Right lobe of liver (tissue), 6 donors: ENCODE data around the gene HDAC7. TPM values are rescaled to one million over a fixed set of nuclear protein-coding genes. Genes with fewer than 3 reads are reported as not detected.

Experiments used
- ATAC-seq, 4 donors: fragments of 200-7000 bp; cut with Tn5 transposase; one replicate each; pipeline ENCODE4 v1.9.1; 2020; ENCODE audit warnings: mild to moderate bottlenecking in 4 of 4, moderate library complexity in 4 of 4
- DNase-seq, 3 donors: peaks; one replicate each; pipeline ENCODE4 v3.0.0-alpha.2; 2020
- H3K27ac ChIP-seq, 3 donors: fragments of 200-600 bp; one replicate each; pipeline ENCODE4 v1.8.0; 2022
- H3K27me3 ChIP-seq, 2 donors: fragments of 200-600 bp; one replicate each; pipeline ENCODE4 v1.8.0; 2022
- H3K36me3 ChIP-seq, 4 donors: fragments of 200-600 bp; sonication (generic) in 1 of 4; one replicate each; pipeline versions ENCODE4 v1.5.1 to v1.8.0; 2017 to 2022; ENCODE audit warnings: control low read depth in 1 of 4
- H3K4me1 ChIP-seq, 4 donors: fragments of 200-600 bp; sonication (generic) in 1 of 4; one replicate each; pipeline versions ENCODE4 v1.5.1 to v1.8.0; 2017 to 2022; ENCODE audit warnings: control low read depth in 1 of 4
- H3K4me3 ChIP-seq, 3 donors: fragments of 200-600 bp; one replicate each; pipeline ENCODE4 v1.8.0; 2022
- H3K9me3 ChIP-seq, 4 donors: fragments of 200-600 bp; sonication (generic) in 1 of 4; one replicate each; pipeline versions ENCODE4 v1.5.1 to v1.8.0; 2017 to 2022; ENCODE audit warnings: control low read depth in 1 of 4
- POLR2A ChIP-seq: fragments of 450-650 bp; IDR thresholded peaks from one replicate; pipeline ENCODE4 v1.6.1; 2017; ENCODE audit warnings: antibody characterized with exemption, mild to moderate bottlenecking
- WGBS: methylation state at CpG from one replicate; pipeline ENCODE4 v1.1.6; 2018; ENCODE audit warnings: low coverage, low lambda C conversion rate; ENCODE audit not compliant: insufficient coverage; ENCODE audit errors: missing lambda C conversion rate; 5-methylcytosine and 5-hydroxymethylcytosine counted together
- intact Hi-C, 2 donors: fragments of 100-400 bp; cut with DNase I; formaldehyde crosslinking; loops; one replicate each; pipeline versions ENCODE4 v1.11.2 to v1.14.1; 2022
- total RNA-seq, 6 experiments: library from RNA; depleted of rRNA in 2 of 6; stranded (reverse); fragments of >200 nt in 2 of 6; fragmentation: NEBNext Ultra II Directional in 3 of 6; extraction: Animal tissue kit (Norgen Biotek cat#: 25700) in 3 of 6; gene quantifications; one replicate each; pipeline versions ENCODE4 v1.1.0 to v1.2.4, GENCODE V29; 2016 to 2023
- TF ChIP-seq, protein P1 (sequence below), 4 donors: fragments of 200-600 bp in 3 of 4; fragments of 450-650 bp in 1 of 4; IDR thresholded peaks; one replicate each; pipeline versions ENCODE4 v1.5.1 to v1.8.0; 2016 to 2022; ENCODE audit warnings: antibody characterized with exemption in 4 of 4, mild to moderate bottlenecking in 2 of 4
- donor health status: DM: no; HTN: yes; CAD: no.
- donor health status: DM: no; HTN: no; CAD: no.
- donor health status: DM: no; HTN: no; CAD: no.
- donor health status: DM: no; HTN: yes; CAD: no.
- donor health status: DM: no; HTN: yes; CAD: no.

Gene HDAC7
- total RNA-seq, 6 experiments from 2014 or later = 6.6 to 18.8 (median 8.4) TPM

GRCh38 chr12:47829584-47829983, 9.9 kb upstream of the HDAC7 start:
- ATAC-seq = no peak
- intact Hi-C loops = no loop called here
- Histone ChIP-seq H3K4me3 (no peak overlapping the region), H3K27ac (peak overlapping the region in 1 of 3 donors; percentile 29), H3K27me3 (no peaks in the 10 kb centered on the region), H3K4me1 (no peaks in the 10 kb centered on the region), H3K9me3 (no peaks in the 10 kb centered on the region), H3K36me3 (no peaks in the 10 kb centered on the region)
- TF ChIP-seq, protein P1, sequence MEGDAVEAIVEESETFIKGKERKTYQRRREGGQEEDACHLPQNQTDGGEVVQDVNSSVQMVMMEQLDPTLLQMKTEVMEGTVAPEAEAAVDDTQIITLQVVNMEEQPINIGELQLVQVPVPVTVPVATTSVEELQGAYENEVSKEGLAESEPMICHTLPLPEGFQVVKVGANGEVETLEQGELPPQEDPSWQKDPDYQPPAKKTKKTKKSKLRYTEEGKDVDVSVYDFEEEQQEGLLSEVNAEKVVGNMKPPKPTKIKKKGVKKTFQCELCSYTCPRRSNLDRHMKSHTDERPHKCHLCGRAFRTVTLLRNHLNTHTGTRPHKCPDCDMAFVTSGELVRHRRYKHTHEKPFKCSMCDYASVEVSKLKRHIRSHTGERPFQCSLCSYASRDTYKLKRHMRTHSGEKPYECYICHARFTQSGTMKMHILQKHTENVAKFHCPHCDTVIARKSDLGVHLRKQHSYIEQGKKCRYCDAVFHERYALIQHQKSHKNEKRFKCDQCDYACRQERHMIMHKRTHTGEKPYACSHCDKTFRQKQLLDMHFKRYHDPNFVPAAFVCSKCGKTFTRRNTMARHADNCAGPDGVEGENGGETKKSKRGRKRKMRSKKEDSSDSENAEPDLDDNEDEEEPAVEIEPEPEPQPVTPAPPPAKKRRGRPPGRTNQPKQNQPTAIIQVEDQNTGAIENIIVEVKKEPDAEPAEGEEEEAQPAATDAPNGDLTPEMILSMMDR (IDR thresholded peaks at IDR 0.05) = no peak
- TF ChIP-seq POLR2A = no peak
- DNase-seq = peak in 1 of 3 donors; percentile 30
- WGBS = 91% methylated on average over 3 of the region's 4 CpGs

- H3K4me3 ChIP-seq = no peak overlapping the region
- no peaks in the 10 kb centered on the region for H3K9me3 ChIP-seq
- H3K27ac ChIP-seq = peak overlapping the region in 2 of 3 donors; percentile 29 to 51
- DNase-seq (peak in 2 of 3 donors; percentile 57 to 63), ATAC-seq (peak; percentile 63 to 82 (median 68))
- no peak for TF ChIP-seq POLR2A
- no peaks in the 10 kb centered on the region for H3K27me3 ChIP-seq
- no peaks in the 10 kb centered on the region for H3K4me1 ChIP-seq
- intact Hi-C loops = no loop called here
- H3K36me3 ChIP-seq = no peaks in the 10 kb centered on the region
- 55% methylated on average over 5 of the region's 7 CpGs for WGBS
Measured at GRCh38 chr12:47828976-47829482, 9.3 kb upstream of the HDAC7 start.

DNA sequence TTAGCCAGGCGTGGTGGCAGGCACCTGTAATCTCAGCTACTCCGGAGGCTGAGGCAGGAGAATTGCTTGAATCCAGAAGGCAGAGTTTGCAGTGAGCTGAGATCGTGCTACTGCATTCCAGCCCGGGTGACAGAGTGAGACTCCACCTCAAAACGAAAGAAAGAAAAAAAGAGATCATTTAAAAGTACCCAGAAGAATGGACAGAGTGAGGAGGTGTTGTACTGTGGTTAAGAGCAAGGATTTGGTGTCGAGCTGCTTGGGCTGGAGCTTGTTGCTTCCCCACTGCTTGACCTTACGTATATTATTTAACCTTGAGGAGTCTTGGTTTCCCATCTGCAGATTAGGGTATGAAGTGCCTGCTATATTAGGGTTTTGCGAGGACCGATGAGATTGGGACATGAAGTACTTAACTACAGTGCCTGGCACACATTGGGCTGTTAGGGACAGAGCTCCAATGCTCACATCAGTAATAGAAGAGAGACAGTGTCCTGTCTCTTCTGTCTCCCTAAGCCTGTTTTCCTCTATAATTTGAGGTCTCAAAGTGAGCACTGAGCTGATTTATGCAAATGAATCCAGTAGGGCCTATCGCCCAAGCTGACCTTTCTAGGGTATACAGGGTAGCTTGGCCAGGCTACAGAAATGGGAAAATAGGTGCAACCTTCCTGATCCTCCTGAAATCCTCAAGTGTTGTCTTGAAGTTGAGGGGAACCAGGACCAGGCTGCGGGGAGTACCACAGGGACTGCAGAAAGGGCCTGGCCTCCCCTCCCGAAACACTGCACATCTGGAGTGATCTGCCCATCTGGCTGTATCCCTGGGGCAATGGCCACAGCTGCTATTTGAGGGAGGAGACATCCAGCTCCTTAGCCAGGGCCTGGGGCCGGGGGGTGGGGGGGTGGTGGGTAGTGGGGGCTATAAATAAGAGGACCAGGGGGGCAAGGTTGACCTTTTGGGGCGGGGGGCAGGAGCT, 8.6 kb upstream of the HDAC7 start:
- no peaks in the 10 kb centered on the region for H3K27me3 ChIP-seq
- peak in 1 of 3 donors; percentile 28 for DNase-seq
- ATAC-seq = peak in 1 of 4 donors; percentile 4
- no peak overlapping the region for H3K4me3 ChIP-seq
- peak overlapping the region in 1 of 3 donors; percentile 51 for H3K27ac ChIP-seq
- no peak for TF ChIP-seq POLR2A
- TF ChIP-seq, protein P1 (IDR thresholded peaks at IDR 0.05) = no peak
- 76% methylated on average over 9 of the region's 14 CpGs for WGBS
- intact Hi-C loops = no loop called here
- H3K9me3 ChIP-seq = no peaks in the 10 kb centered on the region
- no peaks in the 10 kb centered on the region for H3K36me3 ChIP-seq
- H3K4me1 ChIP-seq = no peaks in the 10 kb centered on the region

DNA sequence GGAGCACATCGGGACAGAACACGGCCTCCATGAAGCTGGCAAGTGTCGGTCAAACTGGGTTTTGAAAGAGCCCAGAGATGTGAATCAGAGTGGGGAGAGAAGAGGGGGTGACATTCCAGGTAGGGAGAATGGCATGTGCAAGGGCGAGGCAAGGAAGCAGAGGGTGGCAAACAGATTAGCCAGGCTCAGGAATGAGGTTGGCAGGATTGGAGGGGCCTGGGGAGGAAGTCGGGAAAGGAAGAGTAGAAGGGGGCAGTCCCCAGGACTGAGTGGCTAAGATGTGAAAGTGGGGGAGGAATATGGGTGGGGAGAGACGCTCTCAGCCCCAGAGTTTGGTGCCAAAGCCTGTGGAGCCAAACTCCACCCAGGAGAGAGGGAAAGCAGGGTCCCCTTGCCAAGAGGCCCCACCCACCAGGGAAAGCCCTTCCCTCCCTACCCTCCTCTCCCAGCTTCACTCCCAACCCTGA, 5.5 kb upstream of the HDAC7 start:
- Histone ChIP-seq H3K27me3 (no peaks in the 10 kb centered on the region), H3K36me3 (no peaks in the 10 kb centered on the region), H3K4me3 (no peak overlapping the region), H3K4me1 (peaks cover 0 to under 1% (median 0%) of the 10 kb centered on the region in 4 donors), H3K9me3 (no peaks in the 10 kb centered on the region), H3K27ac (no peak overlapping the region)
- ATAC-seq = no peak
- intact Hi-C loops = no loop called here
- 72% methylated on average over 6 of the region's 6 CpGs for WGBS
- TF ChIP-seq POLR2A = no peak
- TF ChIP-seq, protein P1 (IDR thresholded peaks at IDR 0.05) = no peak
- no peak for DNase-seq

- H3K4me1 ChIP-seq = peaks cover 0 to 3% (median 0%) of the 10 kb centered on the region in 4 donors
- no peaks in the 10 kb centered on the region for H3K27me3 ChIP-seq
- no peak for TF ChIP-seq POLR2A
- TF ChIP-seq, protein P1 (IDR thresholded peaks at IDR 0.05) = no peak
- no peak for DNase-seq
- no peak for ATAC-seq
- no peak overlapping the region for H3K27ac ChIP-seq
- intact Hi-C loops = no loop called here
- H3K9me3 ChIP-seq = no peaks in the 10 kb centered on the region
- 86% methylated on average over 3 of the region's 3 CpGs for WGBS
- no peaks in the 10 kb centered on the region for H3K36me3 ChIP-seq
- H3K4me3 ChIP-seq = no peak overlapping the region
Measured at GRCh38 chr12:47824635-47825034, 4.9 kb upstream of the HDAC7 start.
